H9 (cell line): ENCODE data around the gene MFSD11. TPM values are rescaled to one million over a fixed set of nuclear protein-coding genes. Genes with fewer than 3 reads are reported as not detected.

Experiments
- DNase-seq: peaks from one replicate; pipeline ENCODE4 v3.0.0-alpha.2; 2017
- H2AFZ ChIP-seq: one replicate; pipeline ENCODE4 v1.6.1; 2013; ENCODE audit warnings: mild to moderate bottlenecking, low read length, control low read depth, moderate library complexity
- H2AK5ac ChIP-seq: 2 replicates; pipeline ENCODE4 v1.6.1; 2013; ENCODE audit warnings: low read length, control low read depth, mixed read lengths; ENCODE audit not compliant: insufficient read length
- H2BK120ac ChIP-seq: one replicate; pipeline ENCODE4 v1.6.1; 2013; ENCODE audit warnings: low read depth, mild to moderate bottlenecking, low read length, control low read depth, inconsistent platforms; ENCODE audit not compliant: poor library complexity, severe bottlenecking
- H2BK12ac ChIP-seq: 2 replicates; pipeline ENCODE4 v1.6.1; 2013; ENCODE audit warnings: low read length, control low read depth, mixed read lengths, low read depth; ENCODE audit not compliant: insufficient read length
- H2BK15ac ChIP-seq: 2 replicates; pipeline ENCODE4 v1.6.1; 2013; ENCODE audit warnings: low read depth, low read length, control low read depth
- H2BK20ac ChIP-seq: one replicate; pipeline ENCODE4 v1.6.1; 2013; ENCODE audit warnings: low read depth, mild to moderate bottlenecking, low read length, control low read depth, inconsistent platforms; ENCODE audit not compliant: poor library complexity, severe bottlenecking
- H2BK5ac ChIP-seq: 2 replicates; pipeline ENCODE4 v1.6.1; 2013; ENCODE audit warnings: low read length, control low read depth, mixed read lengths; ENCODE audit not compliant: insufficient read length
- H3K14ac ChIP-seq: 2 replicates; pipeline ENCODE4 v1.6.1; 2013; ENCODE audit warnings: low read length, control low read depth; ENCODE audit not compliant: insufficient read depth
- H3K18ac ChIP-seq: 2 replicates; pipeline ENCODE4 v1.6.1; 2013; ENCODE audit warnings: low read depth, mild to moderate bottlenecking, mixed read lengths, low read length, control low read depth; ENCODE audit not compliant: insufficient read length
- H3K23ac ChIP-seq: 2 replicates; pipeline ENCODE4 v1.6.1; 2013; ENCODE audit warnings: low read length, control low read depth, mixed read lengths, low read depth; ENCODE audit not compliant: insufficient read length
- H3K23me2 ChIP-seq: 2 replicates; pipeline ENCODE4 v1.6.1; 2013; ENCODE audit warnings: low read depth, mild to moderate bottlenecking, mixed read lengths, low read length, control low read depth; ENCODE audit not compliant: insufficient read length, poor library complexity, severe bottlenecking
- H3K27ac ChIP-seq: 2 replicates; pipeline ENCODE4 v1.5.1; 2013; ENCODE audit warnings: low read length, control low read depth, mixed read lengths, low read depth; ENCODE audit not compliant: insufficient read length
- H3K27me3 ChIP-seq: 2 replicates; pipeline ENCODE4 v1.6.1; 2013; ENCODE audit warnings: low read length, control low read depth, inconsistent platforms; ENCODE audit not compliant: insufficient read depth
- H3K4ac ChIP-seq: 2 replicates; pipeline ENCODE4 v1.6.1; 2013; ENCODE audit warnings: low read depth, mild to moderate bottlenecking, control low read depth, inconsistent platforms, low read length, moderate library complexity
- H3K4me1 ChIP-seq: 2 replicates; pipeline ENCODE4 v1.6.1; 2013; ENCODE audit warnings: low read length, control low read depth, inconsistent platforms; ENCODE audit not compliant: insufficient read depth
- H3K4me2 ChIP-seq: 2 replicates; pipeline ENCODE4 v1.6.1; 2013; ENCODE audit warnings: low read length, control low read depth, mixed read lengths; ENCODE audit not compliant: insufficient read length, insufficient read depth
- H3K56ac ChIP-seq: 2 replicates; pipeline ENCODE4 v1.6.1; 2013; ENCODE audit warnings: low read depth, mild to moderate bottlenecking, mixed read lengths, low read length, control low read depth; ENCODE audit not compliant: insufficient read length
- H3K79me1 ChIP-seq: 2 replicates; pipeline ENCODE4 v1.6.1; 2013; ENCODE audit warnings: low read depth, mild to moderate bottlenecking, moderate library complexity, low read length, control low read depth, inconsistent platforms; ENCODE audit not compliant: insufficient read depth, poor library complexity, severe bottlenecking
- H3K79me2 ChIP-seq: 2 replicates; pipeline ENCODE4 v1.6.1; 2013; ENCODE audit warnings: low read length, control low read depth, inconsistent platforms; ENCODE audit not compliant: insufficient read depth
- H3K9ac ChIP-seq: 2 replicates; pipeline ENCODE4 v1.6.1; 2013; ENCODE audit warnings: low read length, control low read depth, mixed read lengths; ENCODE audit not compliant: insufficient read length; ENCODE audit errors: extremely low read depth
- H3K9me3 ChIP-seq: one replicate; pipeline ENCODE4 v1.6.1; 2013; ENCODE audit warnings: low read depth, low read length, inconsistent platforms; ENCODE audit not compliant: control insufficient read depth
- H3T11ph ChIP-seq: one replicate; pipeline ENCODE4 v1.6.1; 2013; ENCODE audit warnings: mild to moderate bottlenecking, low read length, control low read depth, inconsistent platforms
- H4K20me1 ChIP-seq: one replicate; pipeline ENCODE4 v1.6.1; 2013; ENCODE audit not compliant: control insufficient read depth, insufficient read length, insufficient read depth
- H4K5ac ChIP-seq: 2 replicates; pipeline ENCODE4 v1.6.1; 2013; ENCODE audit warnings: low read depth, mild to moderate bottlenecking, mixed read lengths, low read length, control low read depth; ENCODE audit not compliant: insufficient read length
- H4K8ac ChIP-seq: replicated peaks from 2 replicates; pipeline ENCODE4 v1.6.1; 2013; ENCODE audit warnings: low read length, control low read depth, mixed read lengths, low read depth; ENCODE audit not compliant: insufficient read length
- H4K91ac ChIP-seq: 2 replicates; pipeline ENCODE4 v1.6.1; 2013; ENCODE audit warnings: low read depth, mild to moderate bottlenecking, moderate library complexity, mixed read lengths, low read length, control low read depth; ENCODE audit not compliant: insufficient read length
- H3K27ac Mint-ChIP-seq, 3 experiments: 2 replicates in 2 of 3; 3 replicates in 1 of 3; pipeline ENCODE4 v1.8.0; 2020 to 2021; ENCODE audit warnings: mixed read lengths in 3 of 3, mild to moderate bottlenecking in 1 of 3, moderate library complexity in 1 of 3
- H3K27me3 Mint-ChIP-seq: 2 replicates; pipeline ENCODE4 v1.8.0; 2021; ENCODE audit warnings: low read depth, mild to moderate bottlenecking, moderate library complexity, mixed read lengths
- H3K36me3 Mint-ChIP-seq, 3 experiments: 2 replicates in 2 of 3; 3 replicates in 1 of 3; pipeline ENCODE4 v1.8.0; 2020 to 2021; ENCODE audit warnings: low read depth in 3 of 3, mixed read lengths in 3 of 3; ENCODE audit not compliant: insufficient read depth in 1 of 3
- H3K4me1 Mint-ChIP-seq, 2 experiments: 2 replicates each; pipeline ENCODE4 v1.8.0; 2020; ENCODE audit warnings: mixed read lengths in 2 of 2
- H3K4me3 Mint-ChIP-seq, 2 experiments: 2 replicates in 1 of 2; 3 replicates in 1 of 2; pipeline ENCODE4 v1.8.0; 2020 to 2021; ENCODE audit warnings: mild to moderate bottlenecking in 2 of 2, mixed read lengths in 2 of 2, moderate library complexity in 1 of 2
- H3K9me3 Mint-ChIP-seq, 2 experiments: 2 replicates in 1 of 2; 3 replicates in 1 of 2; pipeline ENCODE4 v1.8.0; 2020; ENCODE audit warnings: mild to moderate bottlenecking in 2 of 2, mixed read lengths in 2 of 2, moderate library complexity in 1 of 2
- total RNA-seq: library from RNA; stranded (reverse); gene quantifications from 2 replicates; pipeline ENCODE4 v1.2.1, GENCODE V29; 2021
- TF ChIP-seq, protein P1 (sequence below): fragments of 200-600 bp; sonication (generic); conservative IDR thresholded peaks from 3 replicates; pipeline ENCODE4 v1.8.0; 2021; ENCODE audit warnings: antibody characterized with exemption, mild to moderate bottlenecking

MFSD11 gene
- total RNA-seq, 1 experiment from 2014 or later = 19.9 TPM

DNA sequence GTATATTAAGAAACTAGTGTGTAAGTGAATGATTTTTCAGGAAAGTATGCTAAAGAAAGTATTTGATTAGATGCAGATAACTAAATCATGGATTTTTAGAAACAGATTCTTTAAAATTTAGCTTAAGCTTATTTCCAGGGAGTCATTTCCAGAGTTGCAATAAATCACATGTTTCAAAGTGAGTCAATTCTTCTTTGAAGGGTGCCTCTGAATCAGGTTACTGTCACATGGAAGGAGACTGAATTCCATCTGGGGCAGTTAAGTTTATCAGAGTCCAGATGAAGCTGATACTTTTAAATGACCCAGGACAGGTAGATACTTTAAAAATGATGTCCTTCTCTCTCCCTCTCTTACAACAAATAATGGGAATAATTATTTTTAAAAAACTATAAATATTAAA is 5.0 kb downstream of the MFSD11 start:
- Mint-ChIP-seq H3K9me3 (no peaks in the 10 kb centered on the region; a peak in 1 of 5 replicates), H3K4me1 (peaks cover 12% of the 10 kb centered on the region in 2 experiments), H3K36me3 (peaks cover 23 to 50% (median 39%) of the 10 kb centered on the region in 3 experiments), H3K4me3 (no peak overlapping the region), H3K27me3 (no peaks in the 10 kb centered on the region), H3K27ac (no peak overlapping the region)
- Histone ChIP-seq H4K91ac (no peak overlapping the region), H2BK15ac (no peak overlapping the region), H3K56ac (no peak overlapping the region), H2BK20ac (no peak overlapping the region), H4K5ac (no peak overlapping the region), H2BK120ac (no peak overlapping the region), H3K14ac (no peak overlapping the region), H2AK5ac (no peak overlapping the region), H3K79me2 (no peaks in the 10 kb centered on the region), H2BK12ac (no peak overlapping the region), H3K9me3 (no peaks in the 10 kb centered on the region), H3K4me1 (no peaks in the 10 kb centered on the region), H3K23me2 (no peaks in the 10 kb centered on the region), H2BK5ac (no peak overlapping the region), H3K18ac (no peak overlapping the region), H4K20me1 (no peaks in the 10 kb centered on the region), H3T11ph (no peak overlapping the region), H3K4me2 (no peak overlapping the region), H3K4ac (no peak overlapping the region), H3K27ac (no peak overlapping the region), H3K79me1 (no peaks in the 10 kb centered on the region), H2AFZ (no peak overlapping the region), H3K9ac (no peak overlapping the region), H3K23ac (no peak overlapping the region), H4K8ac (no peak overlapping the region), H3K27me3 (no peaks in the 10 kb centered on the region)
- DNase-seq = no peak
- TF ChIP-seq, protein P1, sequence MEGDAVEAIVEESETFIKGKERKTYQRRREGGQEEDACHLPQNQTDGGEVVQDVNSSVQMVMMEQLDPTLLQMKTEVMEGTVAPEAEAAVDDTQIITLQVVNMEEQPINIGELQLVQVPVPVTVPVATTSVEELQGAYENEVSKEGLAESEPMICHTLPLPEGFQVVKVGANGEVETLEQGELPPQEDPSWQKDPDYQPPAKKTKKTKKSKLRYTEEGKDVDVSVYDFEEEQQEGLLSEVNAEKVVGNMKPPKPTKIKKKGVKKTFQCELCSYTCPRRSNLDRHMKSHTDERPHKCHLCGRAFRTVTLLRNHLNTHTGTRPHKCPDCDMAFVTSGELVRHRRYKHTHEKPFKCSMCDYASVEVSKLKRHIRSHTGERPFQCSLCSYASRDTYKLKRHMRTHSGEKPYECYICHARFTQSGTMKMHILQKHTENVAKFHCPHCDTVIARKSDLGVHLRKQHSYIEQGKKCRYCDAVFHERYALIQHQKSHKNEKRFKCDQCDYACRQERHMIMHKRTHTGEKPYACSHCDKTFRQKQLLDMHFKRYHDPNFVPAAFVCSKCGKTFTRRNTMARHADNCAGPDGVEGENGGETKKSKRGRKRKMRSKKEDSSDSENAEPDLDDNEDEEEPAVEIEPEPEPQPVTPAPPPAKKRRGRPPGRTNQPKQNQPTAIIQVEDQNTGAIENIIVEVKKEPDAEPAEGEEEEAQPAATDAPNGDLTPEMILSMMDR = no peak
